ENCODE results near the gene BRK1.

- no peak for TF ChIP-seq POLR2A (IDR thresholded peaks at IDR 0.05; ENCODE audit: low read length)
- no peak for TF ChIP-seq GATA1 (IDR thresholded peaks at IDR 0.05; ENCODE audit: low read depth, low read length)
Measured at GRCh38 chr3:10140996-10141546, 25.6 kb downstream of the BRK1 start.
